Measurements from ENCODE around the gene ARHGAP18. TPM values are rescaled to one million over a fixed set of nuclear protein-coding genes. Genes with fewer than 3 reads are reported as not detected.

The ARHGAP18 gene
- total RNA-seq, 4 donors from 2014 or later, result 5.2 to 15.9 (median 7.4) TPM

DNA sequence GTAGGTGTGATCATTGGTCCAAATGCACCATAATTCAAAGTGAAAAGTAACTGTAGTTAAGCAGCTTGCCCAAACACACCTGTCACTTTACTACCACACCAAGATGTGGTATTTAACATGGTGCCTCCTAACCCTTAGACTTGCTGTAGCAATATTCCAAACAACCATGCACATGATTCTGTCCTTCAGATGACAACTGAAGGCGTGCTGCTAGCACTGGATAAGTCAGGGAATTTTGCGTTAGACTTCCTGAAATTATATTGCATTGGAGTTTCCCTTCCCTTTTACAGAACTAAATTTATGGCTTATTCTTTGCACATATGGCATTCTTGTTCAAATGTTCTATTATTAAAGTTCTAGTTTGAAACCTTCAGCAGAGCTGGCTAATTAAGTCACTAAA, 106.2 kb downstream of the ARHGAP18 start:
- Histone ChIP-seq H3K4me3 (no peak overlapping the region), H3K27ac (replicated peaks in 1 of 4) (no peak overlapping the region), H3K27me3 (no peaks in the 10 kb centered on the region), H3K4me1 (peaks cover 0 to 11% (median 4%) of the 10 kb centered on the region in 4 donors), H3K9me3 (no peaks in the 10 kb centered on the region), H3K36me3 (peaks cover 0 to 3% (median 0%) of the 10 kb centered on the region in 4 donors)
- intact Hi-C loops (cut with DNase I), result no loop called here
- 91% methylated on average over 2 of the region's 2 CpGs for WGBS
- TF ChIP-seq EP300 (IDR thresholded peaks at IDR 0.05) (no peak), POLR2AphosphoS5 (IDR thresholded peaks at IDR 0.05) (no peak), POLR2A (IDR thresholded peaks at IDR 0.05; ENCODE audit: low read depth) (no peak)
- TF ChIP-seq, protein P1, sequence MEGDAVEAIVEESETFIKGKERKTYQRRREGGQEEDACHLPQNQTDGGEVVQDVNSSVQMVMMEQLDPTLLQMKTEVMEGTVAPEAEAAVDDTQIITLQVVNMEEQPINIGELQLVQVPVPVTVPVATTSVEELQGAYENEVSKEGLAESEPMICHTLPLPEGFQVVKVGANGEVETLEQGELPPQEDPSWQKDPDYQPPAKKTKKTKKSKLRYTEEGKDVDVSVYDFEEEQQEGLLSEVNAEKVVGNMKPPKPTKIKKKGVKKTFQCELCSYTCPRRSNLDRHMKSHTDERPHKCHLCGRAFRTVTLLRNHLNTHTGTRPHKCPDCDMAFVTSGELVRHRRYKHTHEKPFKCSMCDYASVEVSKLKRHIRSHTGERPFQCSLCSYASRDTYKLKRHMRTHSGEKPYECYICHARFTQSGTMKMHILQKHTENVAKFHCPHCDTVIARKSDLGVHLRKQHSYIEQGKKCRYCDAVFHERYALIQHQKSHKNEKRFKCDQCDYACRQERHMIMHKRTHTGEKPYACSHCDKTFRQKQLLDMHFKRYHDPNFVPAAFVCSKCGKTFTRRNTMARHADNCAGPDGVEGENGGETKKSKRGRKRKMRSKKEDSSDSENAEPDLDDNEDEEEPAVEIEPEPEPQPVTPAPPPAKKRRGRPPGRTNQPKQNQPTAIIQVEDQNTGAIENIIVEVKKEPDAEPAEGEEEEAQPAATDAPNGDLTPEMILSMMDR (IDR thresholded peaks at IDR 0.05), result no peak
- no peak for DNase-seq (ENCODE audit: extremely low spot score)

DNA sequence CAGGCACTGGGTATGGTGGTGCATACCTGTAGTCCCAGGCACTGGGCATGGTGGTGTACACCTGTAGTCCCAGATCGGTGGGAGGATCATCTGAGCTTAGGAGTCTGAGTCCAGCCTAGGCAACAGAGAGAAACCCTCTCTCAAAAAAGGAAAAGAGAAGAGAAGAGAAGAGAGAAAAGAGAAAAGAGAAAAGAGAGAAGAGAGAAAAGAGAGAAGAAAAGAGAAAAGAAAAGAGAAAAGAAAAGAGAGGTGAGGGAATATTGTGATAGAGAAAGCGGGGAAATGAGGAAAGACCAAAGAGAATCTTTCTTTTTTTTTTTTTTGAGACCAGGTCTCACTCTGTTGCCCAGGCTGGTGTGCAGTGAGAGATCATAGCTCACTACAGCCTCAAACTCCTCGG, 108.7 kb downstream of the ARHGAP18 start:
- H3K9me3 ChIP-seq, result no peaks in the 10 kb centered on the region
- H3K4me1 ChIP-seq, result no peaks in the 10 kb centered on the region
- intact Hi-C loops (cut with DNase I), result no loop called here
- no peaks in the 10 kb centered on the region for H3K27me3 ChIP-seq
- no peak overlapping the region for H3K4me3 ChIP-seq
- TF ChIP-seq, protein P1 (IDR thresholded peaks at IDR 0.05), result no peak
- TF ChIP-seq POLR2A (IDR thresholded peaks at IDR 0.05; ENCODE audit: low read depth) (no peak), POLR2AphosphoS5 (IDR thresholded peaks at IDR 0.05) (no peak), EP300 (IDR thresholded peaks at IDR 0.05) (no peak)
- no peak overlapping the region for H3K27ac ChIP-seq (replicated peaks in 1 of 4)
- no peak for DNase-seq (ENCODE audit: extremely low spot score)
- peaks cover 0 to 3% (median 0%) of the 10 kb centered on the region in 4 donors for H3K36me3 ChIP-seq
- 94% methylated on average over 3 of the region's 3 CpGs for WGBS

DNA sequence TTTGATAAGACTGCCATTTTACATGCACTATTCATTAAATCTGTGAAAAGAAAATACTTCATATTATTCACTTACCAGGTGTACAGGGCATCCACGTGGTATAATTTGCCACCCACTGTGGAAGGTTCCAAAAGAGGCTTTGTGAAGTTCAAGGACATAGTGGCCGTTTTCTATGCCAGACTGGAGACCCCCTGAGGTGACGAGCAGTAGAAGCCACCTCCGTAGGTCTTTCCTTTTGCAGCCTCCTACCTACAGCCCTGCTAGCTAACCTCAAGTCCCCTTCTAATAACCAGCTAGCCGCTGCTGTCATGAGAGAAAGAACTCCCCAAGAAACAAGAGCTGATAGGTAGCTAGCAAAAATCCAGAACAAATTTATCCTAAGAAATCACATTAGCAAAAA, 110.5 kb downstream of the ARHGAP18 start:
- Histone ChIP-seq H3K27me3 (no peaks in the 10 kb centered on the region), H3K27ac (replicated peaks in 1 of 4) (no peak overlapping the region), H3K4me1 (no peaks in the 10 kb centered on the region), H3K9me3 (no peaks in the 10 kb centered on the region), H3K36me3 (peaks cover 0 to 3% (median 2%) of the 10 kb centered on the region in 4 donors), H3K4me3 (no peak overlapping the region)
- 88% methylated on average over 5 of the region's 5 CpGs for WGBS
- DNase-seq (ENCODE audit: extremely low spot score), result no peak
- intact Hi-C loops (cut with DNase I), result loop anchor here (2.0 to 5.0 kb wide), 2 partner anchors 138 to 421 kb away; no protein-coding TSS in a partner anchor
- no peak for TF ChIP-seq EP300 (IDR thresholded peaks at IDR 0.05)
- no peak for TF ChIP-seq POLR2AphosphoS5 (IDR thresholded peaks at IDR 0.05)
- TF ChIP-seq, protein P1 (IDR thresholded peaks at IDR 0.05), result no peak
- TF ChIP-seq POLR2A (IDR thresholded peaks at IDR 0.05; ENCODE audit: low read depth), result no peak

DNA sequence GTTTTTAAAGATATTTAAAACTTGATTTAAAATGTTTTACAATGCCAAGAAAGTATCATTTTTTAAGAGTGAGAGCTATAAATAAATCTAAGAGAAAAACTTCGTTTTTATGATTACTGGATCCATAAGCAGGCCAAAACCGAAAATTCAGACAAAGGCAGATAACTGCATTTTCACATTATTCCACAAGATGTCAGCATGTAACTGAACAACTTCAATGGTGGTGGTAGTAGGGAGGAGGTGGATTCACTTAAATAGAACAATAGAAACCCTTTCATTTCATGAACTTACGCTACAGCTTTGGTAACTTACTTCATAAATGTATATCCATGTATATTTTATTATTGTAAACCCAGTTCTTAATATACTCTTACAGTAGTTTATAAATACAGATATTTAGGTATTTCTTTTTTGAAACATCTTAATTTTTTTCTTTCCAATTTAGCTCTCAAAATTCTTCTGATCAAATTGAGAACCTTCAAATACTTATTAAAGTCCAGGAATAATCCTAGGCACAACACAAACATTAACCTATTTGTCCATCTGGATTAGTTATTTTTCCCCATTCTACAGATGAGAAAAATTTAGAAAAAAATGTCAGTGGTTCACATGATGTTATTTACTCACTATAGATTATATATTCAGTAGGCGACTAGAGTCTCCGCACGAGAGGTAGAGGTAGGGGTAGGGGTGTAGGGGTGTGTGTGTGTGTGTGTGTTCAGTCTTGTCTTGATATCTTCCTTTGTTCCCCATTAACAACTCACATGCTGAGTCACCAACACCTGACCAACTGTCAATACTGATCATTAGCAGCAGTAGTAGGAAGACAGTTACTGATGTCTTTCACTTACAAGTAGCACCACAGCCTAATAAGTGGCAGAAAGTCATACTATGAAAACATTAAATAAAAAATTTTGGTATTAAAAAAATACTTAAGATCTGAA, 111.5 kb downstream of the ARHGAP18 start:
- WGBS, result 48% methylated on average over 6 of the region's 6 CpGs
- Histone ChIP-seq H3K4me3 (no peak overlapping the region), H3K27me3 (no peaks in the 10 kb centered on the region), H3K4me1 (no peaks in the 10 kb centered on the region), H3K36me3 (peaks cover 0 to 4% (median 2%) of the 10 kb centered on the region in 4 donors), H3K9me3 (no peaks in the 10 kb centered on the region), H3K27ac (replicated peaks in 1 of 4) (no peak overlapping the region)
- no peak for DNase-seq (ENCODE audit: extremely low spot score)
- TF ChIP-seq POLR2A (IDR thresholded peaks at IDR 0.05; ENCODE audit: low read depth) (no peak), POLR2AphosphoS5 (IDR thresholded peaks at IDR 0.05) (no peak), EP300 (IDR thresholded peaks at IDR 0.05) (no peak)
- TF ChIP-seq, protein P1 (IDR thresholded peaks at IDR 0.05), result peak; percentile 81 to 85 (median 82)
- intact Hi-C loops (cut with DNase I), result loop anchor here (1.0 to 5.0 kb wide), 3 partner anchors 139 to 422 kb away; no protein-coding TSS in a partner anchor

Data from esophagus muscularis mucosa (tissue), 4 donors.